Endothelial cell (in vitro differentiated cells): ENCODE results near the gene MEN1. TPM values are rescaled to one million over a fixed set of nuclear protein-coding genes. Genes with fewer than 3 reads are reported as not detected.

Experiments used
- DNase-seq: peaks from one replicate; pipeline ENCODE4 v3.0.0; 2021; ENCODE audit warnings: low spot score
- H3K27ac Mint-ChIP-seq: one replicate; pipeline ENCODE4 v1.8.0; 2021; ENCODE audit warnings: mixed read lengths, inconsistent platforms; ENCODE audit not compliant: unreplicated experiment
- H3K27me3 Mint-ChIP-seq: one replicate; pipeline ENCODE4 v1.8.0; 2021; ENCODE audit warnings: mild to moderate bottlenecking, moderate library complexity, mixed read lengths, inconsistent platforms; ENCODE audit not compliant: unreplicated experiment
- H3K36me3 Mint-ChIP-seq: one replicate; pipeline ENCODE4 v1.8.0; 2021; ENCODE audit warnings: mild to moderate bottlenecking, low read depth, mixed read lengths, inconsistent platforms; ENCODE audit not compliant: unreplicated experiment
- H3K4me1 Mint-ChIP-seq: one replicate; pipeline ENCODE4 v1.8.0; 2021; ENCODE audit warnings: mild to moderate bottlenecking, mixed read lengths, inconsistent platforms; ENCODE audit not compliant: unreplicated experiment
- H3K4me3 Mint-ChIP-seq: one replicate; pipeline ENCODE4 v1.8.0; 2021; ENCODE audit warnings: mild to moderate bottlenecking, mixed read lengths, inconsistent platforms; ENCODE audit not compliant: unreplicated experiment
- H3K9me3 Mint-ChIP-seq: one replicate; pipeline ENCODE4 v1.8.0; 2021; ENCODE audit warnings: mixed read lengths, inconsistent platforms; ENCODE audit not compliant: unreplicated experiment
- total RNA-seq: library from RNA; stranded (reverse); fragmentation: NEBNext Ultra II Directional; extraction: Animal tissue kit (Norgen Biotek cat#: 25700); gene quantifications from one replicate; pipeline ENCODE4 v1.2.1, GENCODE V29; 2021; ENCODE audit not compliant: unreplicated experiment
- TF ChIP-seq, protein P1 (sequence below): fragments of 200-600 bp; sonication (generic); IDR thresholded peaks from one replicate; pipeline ENCODE4 v1.5.0; 2021; ENCODE audit warnings: antibody characterized with exemption; ENCODE audit not compliant: unreplicated experiment

The MEN1 gene
- total RNA-seq, 1 donor from 2014 or later = 56.3 TPM

DNA sequence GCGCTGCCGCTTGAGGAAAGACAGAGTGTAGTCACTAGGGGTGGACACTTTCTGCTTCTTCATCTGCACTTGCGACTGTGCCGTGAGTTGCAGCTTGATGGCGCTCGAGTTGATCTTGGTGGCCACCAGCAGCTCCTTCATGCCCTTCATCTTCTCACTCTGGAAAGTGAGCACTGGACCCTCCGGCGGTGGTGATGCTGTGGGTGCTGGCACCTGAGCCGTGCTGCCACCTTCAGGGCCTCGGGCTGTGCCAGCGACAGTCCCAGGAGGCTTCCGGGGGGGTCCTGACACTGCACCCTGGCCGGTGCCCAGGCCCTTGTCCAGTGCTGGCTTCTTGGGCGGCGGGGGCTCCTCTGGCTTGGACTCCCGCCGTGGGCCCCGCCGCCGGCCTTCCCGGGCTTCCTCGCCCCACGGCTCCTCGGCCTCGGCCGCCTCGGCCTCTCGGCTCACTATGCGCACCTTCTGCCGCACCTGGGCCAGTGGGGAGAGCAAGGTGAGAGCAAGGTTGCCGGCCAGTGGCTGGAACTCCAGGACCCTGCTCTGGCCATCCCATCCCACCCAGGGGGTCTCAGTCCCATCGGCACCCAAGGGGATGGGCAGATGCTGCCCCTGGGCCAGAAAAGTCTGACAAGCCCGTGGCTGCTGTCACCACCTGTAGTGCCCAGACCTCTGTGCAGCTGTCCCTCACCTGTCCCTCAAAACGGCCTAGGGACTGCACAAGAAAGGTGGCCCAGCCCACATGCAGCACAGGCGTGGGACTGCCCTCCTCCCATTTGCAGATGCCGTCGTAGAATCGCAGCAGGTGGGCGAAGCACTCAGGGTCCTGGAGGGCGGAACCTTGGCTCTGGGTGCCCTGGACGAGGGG is 5.8 kb downstream of the MEN1 start:
- DNase-seq = no peak

GRCh38 chr11:64803846-64804345 is 6.5 kb downstream of the MEN1 start:
- Mint-ChIP-seq H3K4me3 (peak overlapping the region; percentile 94), H3K27me3 (peaks cover 21% of the 10 kb centered on the region), H3K27ac (peak overlapping the region; percentile 95), H3K4me1 (peaks cover 20% of the 10 kb centered on the region), H3K36me3 (peaks cover 28% of the 10 kb centered on the region), H3K9me3 (no peaks in the 10 kb centered on the region)
- no peak for DNase-seq
- TF ChIP-seq, protein P1, sequence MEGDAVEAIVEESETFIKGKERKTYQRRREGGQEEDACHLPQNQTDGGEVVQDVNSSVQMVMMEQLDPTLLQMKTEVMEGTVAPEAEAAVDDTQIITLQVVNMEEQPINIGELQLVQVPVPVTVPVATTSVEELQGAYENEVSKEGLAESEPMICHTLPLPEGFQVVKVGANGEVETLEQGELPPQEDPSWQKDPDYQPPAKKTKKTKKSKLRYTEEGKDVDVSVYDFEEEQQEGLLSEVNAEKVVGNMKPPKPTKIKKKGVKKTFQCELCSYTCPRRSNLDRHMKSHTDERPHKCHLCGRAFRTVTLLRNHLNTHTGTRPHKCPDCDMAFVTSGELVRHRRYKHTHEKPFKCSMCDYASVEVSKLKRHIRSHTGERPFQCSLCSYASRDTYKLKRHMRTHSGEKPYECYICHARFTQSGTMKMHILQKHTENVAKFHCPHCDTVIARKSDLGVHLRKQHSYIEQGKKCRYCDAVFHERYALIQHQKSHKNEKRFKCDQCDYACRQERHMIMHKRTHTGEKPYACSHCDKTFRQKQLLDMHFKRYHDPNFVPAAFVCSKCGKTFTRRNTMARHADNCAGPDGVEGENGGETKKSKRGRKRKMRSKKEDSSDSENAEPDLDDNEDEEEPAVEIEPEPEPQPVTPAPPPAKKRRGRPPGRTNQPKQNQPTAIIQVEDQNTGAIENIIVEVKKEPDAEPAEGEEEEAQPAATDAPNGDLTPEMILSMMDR = no peak

More for the DNA sequence above, 5.8 kb downstream of the MEN1 start:
- H3K36me3 Mint-ChIP-seq = peaks cover 25% of the 10 kb centered on the region
- H3K27ac Mint-ChIP-seq = peak overlapping the region; percentile 95
- TF ChIP-seq, protein P1 = no peak
- H3K9me3 Mint-ChIP-seq = no peaks in the 10 kb centered on the region
- H3K4me1 Mint-ChIP-seq = peaks cover 16% of the 10 kb centered on the region
- H3K27me3 Mint-ChIP-seq = peaks cover 21% of the 10 kb centered on the region
- H3K4me3 Mint-ChIP-seq = peak overlapping the region; percentile 94

DNA sequence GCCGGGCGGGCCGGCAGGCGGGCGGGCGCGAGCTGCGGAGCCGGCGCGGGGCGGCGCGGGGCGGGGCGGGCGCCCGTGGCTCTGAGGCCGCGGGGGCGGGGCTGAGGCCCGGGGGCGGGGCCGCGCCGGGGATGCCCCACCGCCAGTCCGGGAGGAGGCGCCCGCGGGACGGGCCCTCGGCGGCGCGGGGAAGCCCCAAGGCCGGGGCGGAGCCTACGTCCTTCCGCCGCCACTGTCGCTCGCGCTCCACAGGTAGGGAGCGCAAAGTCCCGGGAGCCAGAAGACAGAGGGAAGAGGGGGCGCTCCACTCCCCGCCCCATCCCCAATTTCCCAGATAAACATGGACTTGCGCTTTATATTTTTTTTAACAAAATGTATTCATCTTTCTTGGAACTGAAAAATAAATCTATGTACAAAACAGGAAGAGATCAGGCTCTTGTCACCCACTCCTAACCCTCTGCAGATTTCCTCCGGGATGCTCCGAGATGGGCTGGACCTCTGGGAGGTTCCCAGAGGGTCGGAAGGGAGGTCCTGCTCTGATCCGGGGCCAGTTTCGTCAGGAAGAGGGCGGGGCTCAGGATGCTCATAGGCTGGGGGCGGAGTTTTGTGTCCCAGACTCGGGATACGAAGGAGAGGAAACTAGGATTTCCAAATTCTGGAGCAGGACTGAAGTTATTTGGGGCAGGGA is 7.0 kb downstream of the MEN1 start, which contains the start of gene MAP4K2:
Gene MAP4K2 (minus strand): TSS at position 57 of the 688 bp plus-strand sequence. CDS start 65 bp downstream, outside the sequence.
- H3K9me3 Mint-ChIP-seq = no peaks in the 10 kb centered on the region
- TF ChIP-seq, protein P1 = no peak
- peaks cover 24% of the 10 kb centered on the region for H3K4me1 Mint-ChIP-seq
- peaks cover 32% of the 10 kb centered on the region for H3K36me3 Mint-ChIP-seq
- H3K4me3 Mint-ChIP-seq = peak within 1 kb of the TSS; percentile 94
- peak within 1 kb of the TSS; percentile 95 for H3K27ac Mint-ChIP-seq
- peak; percentile 94 for DNase-seq
- peaks cover 23% of the 10 kb centered on the region for H3K27me3 Mint-ChIP-seq

- Mint-ChIP-seq H3K36me3 (peaks cover 32% of the 10 kb centered on the region), H3K9me3 (no peaks in the 10 kb centered on the region), H3K27ac (no peak overlapping the region), H3K4me1 (peaks cover 24% of the 10 kb centered on the region), H3K4me3 (peak overlapping the region; percentile 90), H3K27me3 (peaks cover 22% of the 10 kb centered on the region)
- no peak for DNase-seq
- TF ChIP-seq, protein P1 = no peak
Observed at GRCh38 chr11:64802370-64803157, 7.8 kb downstream of the MEN1 start.
